IMR-90 (cell line): ENCODE results near the gene FOXO1. TPM values are rescaled to one million over a fixed set of nuclear protein-coding genes. Genes with fewer than 3 reads are reported as not detected.

Experiments
- ATAC-seq: fragments of 200-7000 bp; cut with Tn5 transposase; 2 replicates; pipeline ENCODE4 v1.9.1; 2020; ENCODE audit warnings: low read depth, mild to moderate bottlenecking, moderate library complexity
- BruUV-seq: library from RNA; stranded (reverse); fragments of 400-500 nt; replicated peaks from 2 replicates; lab custom pipeline; 2021; lab: Mats Ljungman, UMichigan
- CTCF ChIA-PET: fragments of 300-600 bp; formaldehyde crosslinking; extraction: SDS; loops from one replicate; lab custom pipeline; 2021; ENCODE audit warnings: antibody characterized with exemption; lab: Yijun Ruan, JAX
- POLR2A ChIA-PET: fragments of 300-600 bp; sonication (Branson Sonifier 250); formaldehyde crosslinking; loops from one replicate; lab custom pipeline; 2022; ENCODE audit warnings: antibody characterized with exemption; ENCODE audit not compliant: unreplicated experiment; lab: Charles Lee
- DNase-seq: peaks from one replicate; pipeline ENCODE4 v3.0.0; 2013
- H2AFZ ChIP-seq: replicated peaks from 2 replicates; pipeline ENCODE3; 2013; ENCODE audit warnings: low read length, mild to moderate bottlenecking; ENCODE audit not compliant: poor library complexity
- H2AK5ac ChIP-seq: 2 replicates; pipeline ENCODE4 v1.6.1; 2013; ENCODE audit warnings: low read depth, low read length, inconsistent platforms
- H2AK9ac ChIP-seq: replicated peaks from 2 replicates; pipeline ENCODE3; 2013; ENCODE audit warnings: mild to moderate bottlenecking, low read depth, low read length, moderate library complexity; ENCODE audit not compliant: poor library complexity
- H2BK120ac ChIP-seq: 2 replicates; pipeline ENCODE4 v1.6.1; 2013; ENCODE audit warnings: low read depth, low read length, inconsistent platforms
- H2BK15ac ChIP-seq: 3 replicates; pipeline ENCODE4 v1.6.1; 2013; ENCODE audit warnings: low read depth, low read length, inconsistent platforms
- H2BK20ac ChIP-seq: 2 replicates; pipeline ENCODE4 v1.6.1; 2013; ENCODE audit warnings: low read depth, mild to moderate bottlenecking, inconsistent platforms, low read length, moderate library complexity
- H2BK5ac ChIP-seq: 2 replicates; pipeline ENCODE4 v1.6.1; 2013; ENCODE audit warnings: mild to moderate bottlenecking, low read depth, low read length, inconsistent platforms; ENCODE audit not compliant: poor library complexity, severe bottlenecking
- H3K14ac ChIP-seq: replicated peaks from 2 replicates; pipeline ENCODE4 v1.6.1; 2013; ENCODE audit warnings: low read depth, low read length, inconsistent platforms
- H3K18ac ChIP-seq: 2 replicates; pipeline ENCODE4 v1.6.1; 2013; ENCODE audit warnings: low read depth, low read length, control low read depth
- H3K23ac ChIP-seq: 2 replicates; pipeline ENCODE4 v1.6.1; 2013; ENCODE audit warnings: low read depth, low read length, inconsistent platforms
- H3K27ac ChIP-seq: 2 replicates; pipeline ENCODE4 v1.5.1; 2013; ENCODE audit warnings: mild to moderate bottlenecking, control low read depth, low read length; ENCODE audit not compliant: insufficient read depth
- H3K27me3 ChIP-seq: 2 replicates; pipeline ENCODE4 v1.6.1; 2013; ENCODE audit warnings: low read length; ENCODE audit not compliant: control insufficient read depth, insufficient read depth
- H3K36me3 ChIP-seq: 2 replicates; pipeline ENCODE4 v1.6.1; 2013; ENCODE audit warnings: low read length, mixed read lengths; ENCODE audit not compliant: control insufficient read depth, insufficient read depth
- H3K4ac ChIP-seq: 2 replicates; pipeline ENCODE4 v1.6.1; 2013; ENCODE audit warnings: low read depth, low read length, inconsistent platforms
- H3K4me1 ChIP-seq: 2 replicates; pipeline ENCODE4 v1.6.1; 2013; ENCODE audit warnings: low read length, mixed read lengths; ENCODE audit not compliant: control insufficient read depth, insufficient read depth
- H3K4me2 ChIP-seq: 2 replicates; pipeline ENCODE4 v1.6.1; 2013; ENCODE audit warnings: low read depth, mild to moderate bottlenecking, control low read depth, low read length, moderate library complexity
- H3K4me3 ChIP-seq: 2 replicates; pipeline ENCODE4 v1.5.1; 2013; ENCODE audit warnings: low read depth, mild to moderate bottlenecking, control low read depth, low read length, moderate library complexity; ENCODE audit not compliant: insufficient read depth
- H3K56ac ChIP-seq: 2 replicates; pipeline ENCODE4 v1.6.1; 2013; ENCODE audit warnings: low read length, inconsistent platforms; ENCODE audit not compliant: insufficient read depth; ENCODE audit errors: extremely low read depth
- H3K79me1 ChIP-seq, 2 experiments: 2 replicates each; pipeline ENCODE4 v1.6.1; 2013; ENCODE audit warnings: low read length in 2 of 2, inconsistent platforms in 1 of 2, low read depth in 1 of 2
- H3K9ac ChIP-seq: 2 replicates; pipeline ENCODE4 v1.6.1; 2013; ENCODE audit warnings: low read depth, low read length, control low read depth
- H3K9me1 ChIP-seq: 2 replicates; pipeline ENCODE4 v1.6.1; 2013; ENCODE audit warnings: low read length, inconsistent platforms; ENCODE audit not compliant: insufficient read depth
- H3K9me3 ChIP-seq: 2 replicates; pipeline ENCODE4 v1.6.1; 2013; ENCODE audit warnings: low read length; ENCODE audit not compliant: control insufficient read depth, insufficient read depth
- H4K20me1 ChIP-seq: 2 replicates; pipeline ENCODE4 v1.6.1; 2013; ENCODE audit warnings: low read length, inconsistent platforms; ENCODE audit not compliant: insufficient read depth
- H4K5ac ChIP-seq: 2 replicates; pipeline ENCODE4 v1.6.1; 2013; ENCODE audit warnings: mild to moderate bottlenecking, low read depth, low read length, control low read depth
- H4K8ac ChIP-seq, 2 experiments: 2 replicates each; pipeline ENCODE4 v1.6.1; 2013; ENCODE audit warnings: low read depth in 2 of 2, low read length in 2 of 2, control low read depth in 1 of 2, inconsistent platforms in 1 of 2
- H4K91ac ChIP-seq: 2 replicates; pipeline ENCODE4 v1.6.1; 2013; ENCODE audit warnings: low read depth, low read length, inconsistent platforms; ENCODE audit not compliant: insufficient read depth
- BHLHE40 ChIP-seq: fragments of 150-350 bp; IDR thresholded peaks from 2 replicates; pipeline ENCODE4 v1.6.1; 2016; ENCODE audit warnings: mild to moderate bottlenecking, low read depth, low read length
- CEBPB ChIP-seq: IDR thresholded peaks from 2 replicates; pipeline ENCODE4 v1.6.1; 2012; ENCODE audit warnings: low read depth, low read length, improper control_type of control experiment
- CHD1 ChIP-seq: IDR thresholded peaks from 2 replicates; pipeline ENCODE4 v1.6.1; 2012; ENCODE audit warnings: low read depth, low read length, improper control_type of control experiment
- ELK1 ChIP-seq: fragments of 150-350 bp; IDR thresholded peaks from 2 replicates; pipeline ENCODE4 v1.6.1; 2016; ENCODE audit warnings: low read depth, mild to moderate bottlenecking, low read length, moderate library complexity, borderline replicate concordance
- FOS ChIP-seq: fragments of 150-350 bp; IDR thresholded peaks from 2 replicates; pipeline ENCODE4 v1.6.1; 2016; ENCODE audit warnings: low read depth, low read length
- MAFK ChIP-seq: IDR thresholded peaks from 2 replicates; pipeline ENCODE4 v1.6.1; 2012; ENCODE audit warnings: low read depth, low read length, improper control_type of control experiment
- MAZ ChIP-seq: IDR thresholded peaks from 2 replicates; pipeline ENCODE4 v1.6.1; 2012; ENCODE audit warnings: low read depth, mild to moderate bottlenecking, low read length, improper control_type of control experiment, moderate library complexity, borderline replicate concordance
- MXI1 ChIP-seq: IDR thresholded peaks from 2 replicates; pipeline ENCODE4 v1.6.1; 2012; ENCODE audit warnings: low read depth, mild to moderate bottlenecking, low read length, moderate library complexity, borderline replicate concordance
- NFE2L2 ChIP-seq: fragments of 150-350 bp; IDR thresholded peaks from 2 replicates; pipeline ENCODE4 v1.6.1; 2016; ENCODE audit warnings: low read depth, mild to moderate bottlenecking, low read length
- POLR2A ChIP-seq: IDR thresholded peaks from 2 replicates; pipeline ENCODE4 v1.6.1; 2012; ENCODE audit warnings: mild to moderate bottlenecking, low read depth, low read length
- RAD21 ChIP-seq: IDR thresholded peaks from 2 replicates; pipeline ENCODE4 v1.6.1; 2012; ENCODE audit warnings: low read length, improper control_type of control experiment
- RCOR1 ChIP-seq: IDR thresholded peaks from 2 replicates; pipeline ENCODE4 v1.6.1; 2012; ENCODE audit warnings: mild to moderate bottlenecking, low read length, improper control_type of control experiment; ENCODE audit not compliant: insufficient replicate concordance
- RFX5 ChIP-seq: IDR thresholded peaks from 2 replicates; pipeline ENCODE4 v1.8.0; 2012; ENCODE audit warnings: low read depth, mild to moderate bottlenecking, low read length, moderate library complexity
- SMC3 ChIP-seq: fragments of 150-350 bp; IDR thresholded peaks from 2 replicates; pipeline ENCODE4 v1.6.1; 2016; ENCODE audit warnings: low read depth, mild to moderate bottlenecking, antibody characterized with exemption, low read length, moderate library complexity
- USF2 ChIP-seq: fragments of 150-350 bp; IDR thresholded peaks from 2 replicates; pipeline ENCODE4 v1.6.1; 2017; ENCODE audit warnings: mild to moderate bottlenecking, antibody characterized with exemption, low read length, low read depth
- WGBS, 2 experiments: methylation state at CpG; one replicate each; pipeline versions ENCODE4 v1.1.5 to v1.1.7; 2013; ENCODE audit warnings: missing lambda C conversion rate in 2 of 2; ENCODE audit not compliant: insufficient read length in 1 of 2; ENCODE audit errors: extremely low coverage in 2 of 2; 5-methylcytosine and 5-hydroxymethylcytosine counted together
- dilution Hi-C: fragments of 300-500 bp; cut with HindIII; formaldehyde crosslinking; loops from one replicate; pipeline ENCODE4 v1.14.3; 2018; ENCODE audit warnings: low sequenced_read_pairs; ENCODE audit not compliant: unreplicated experiment
- in situ Hi-C: fragments of 300-500 bp; cut with MboI; formaldehyde crosslinking; loops from 3 replicates; pipeline ENCODE4 v1.14.3; 2019; ENCODE audit warnings: low sequenced_read_pairs, inconsistent platforms, mixed read lengths
- intact Hi-C: fragments of 100-400 bp; cut with micrococcal nuclease; formaldehyde crosslinking; loops from 2 replicates; pipeline ENCODE4 v1.10.0; 2022
- polyA plus RNA-seq, 3 experiments: library from polyadenylated mRNA; depleted of rRNA; stranded (reverse); fragments of >200 nt; gene quantifications; 2 replicates each; pipeline ENCODE4 v1.2.3, GENCODE V29; 2012; ENCODE audit warnings: low replicate concordance in 1 of 3
- total RNA-seq: library from RNA; depleted of rRNA; stranded (reverse); fragments of >200 nt; gene quantifications from 2 replicates; pipeline ENCODE4 v1.2.3, GENCODE V29; 2012
- TF ChIP-seq, protein P1 (sequence below): conservative IDR thresholded peaks from 2 replicates; pipeline ENCODE4 v1.5.1; 2012; ENCODE audit warnings: mild to moderate bottlenecking, low read depth, low read length, improper control_type of control experiment

FOXO1 gene
- total and polyA plus RNA-seq, 2 of the 4 experiments (the other 2 are of a cell fraction): 0.12 to 0.18 TPM

DNA sequence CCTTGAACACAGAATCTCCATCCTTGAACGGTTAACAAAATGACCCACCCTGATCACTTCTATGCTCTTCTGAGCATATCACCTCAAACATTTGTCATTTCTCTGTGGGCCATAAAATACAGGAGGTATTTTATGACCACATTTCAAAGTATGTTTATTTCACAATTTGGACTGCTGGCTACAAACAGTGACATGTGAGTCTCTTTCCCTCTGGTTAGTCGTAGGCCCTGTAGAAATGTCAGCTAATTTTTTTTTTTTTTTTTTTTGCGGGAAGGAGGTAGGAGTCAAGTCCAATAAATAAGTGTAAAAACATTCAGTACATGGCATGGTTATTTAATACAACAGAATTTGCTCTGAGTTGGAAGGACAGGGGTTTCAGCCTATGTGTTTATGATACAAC is 70.7 kb downstream of the FOXO1 start:
- H2AFZ ChIP-seq: no peak overlapping the region
- H4K8ac ChIP-seq: no peak overlapping the region
- no peak overlapping the region for H2BK20ac ChIP-seq
- H3K27me3 ChIP-seq: no peaks in the 10 kb centered on the region; the same call in 1 of the 2 replicates
- ATAC-seq (no peak), DNase-seq (no peak)
- POLR2A ChIA-PET: no interaction called here
- in situ Hi-C loops: no loop called here
- no peak overlapping the region for H2BK5ac ChIP-seq
- H3K4me1 ChIP-seq: no peaks in the 10 kb centered on the region
- no peak overlapping the region for H3K4me2 ChIP-seq
- H3K4ac ChIP-seq: no peak overlapping the region
- H3K9me1 ChIP-seq: no peaks in the 10 kb centered on the region
- no peaks in the 10 kb centered on the region for H3K36me3 ChIP-seq
- no peak overlapping the region for H2BK15ac ChIP-seq
- no peak overlapping the region for H3K18ac ChIP-seq
- no peaks in the 10 kb centered on the region for H3K79me1 ChIP-seq
- no peaks in the 10 kb centered on the region for H4K20me1 ChIP-seq
- no peak overlapping the region for H3K27ac ChIP-seq
- no CpG with 5 or more reads among the region's 3 CpGs for WGBS, 2 experiments
- H3K14ac ChIP-seq: no peak overlapping the region
- no peak overlapping the region for H3K9ac ChIP-seq
- H2AK5ac ChIP-seq: no peak overlapping the region
- no peaks in the 10 kb centered on the region for H3K9me3 ChIP-seq
- no TSS peak for BruUV-seq
- no peak overlapping the region for H4K91ac ChIP-seq
- no peak overlapping the region for H3K56ac ChIP-seq
- H4K5ac ChIP-seq: no peak overlapping the region
- no peak overlapping the region for H3K23ac ChIP-seq
- dilution Hi-C loops: no loop called here
- CTCF ChIA-PET: interaction anchor here (0.5 kb wide), 1 partner anchor 227 kb away, joined by 4 read pairs; no protein-coding TSS in a partner anchor
- intact Hi-C loops: no loop called here
- H2AK9ac ChIP-seq: no peak overlapping the region
- H3K4me3 ChIP-seq: no peak overlapping the region
- no peak for TF ChIP-seq CEBPB
- no peak for TF ChIP-seq RCOR1
- no peak for TF ChIP-seq MAFK
- TF ChIP-seq POLR2A: no peak
- TF ChIP-seq MAZ: no peak
- TF ChIP-seq MXI1: no peak
- no peak for TF ChIP-seq NFE2L2
- TF ChIP-seq SMC3: no peak
- TF ChIP-seq ELK1: no peak
- TF ChIP-seq RFX5: no peak
- TF ChIP-seq CHD1: no peak
- TF ChIP-seq FOS: no peak
- TF ChIP-seq BHLHE40: no peak
- no peak for TF ChIP-seq USF2
- no peak for TF ChIP-seq RAD21
- TF ChIP-seq, protein P1, sequence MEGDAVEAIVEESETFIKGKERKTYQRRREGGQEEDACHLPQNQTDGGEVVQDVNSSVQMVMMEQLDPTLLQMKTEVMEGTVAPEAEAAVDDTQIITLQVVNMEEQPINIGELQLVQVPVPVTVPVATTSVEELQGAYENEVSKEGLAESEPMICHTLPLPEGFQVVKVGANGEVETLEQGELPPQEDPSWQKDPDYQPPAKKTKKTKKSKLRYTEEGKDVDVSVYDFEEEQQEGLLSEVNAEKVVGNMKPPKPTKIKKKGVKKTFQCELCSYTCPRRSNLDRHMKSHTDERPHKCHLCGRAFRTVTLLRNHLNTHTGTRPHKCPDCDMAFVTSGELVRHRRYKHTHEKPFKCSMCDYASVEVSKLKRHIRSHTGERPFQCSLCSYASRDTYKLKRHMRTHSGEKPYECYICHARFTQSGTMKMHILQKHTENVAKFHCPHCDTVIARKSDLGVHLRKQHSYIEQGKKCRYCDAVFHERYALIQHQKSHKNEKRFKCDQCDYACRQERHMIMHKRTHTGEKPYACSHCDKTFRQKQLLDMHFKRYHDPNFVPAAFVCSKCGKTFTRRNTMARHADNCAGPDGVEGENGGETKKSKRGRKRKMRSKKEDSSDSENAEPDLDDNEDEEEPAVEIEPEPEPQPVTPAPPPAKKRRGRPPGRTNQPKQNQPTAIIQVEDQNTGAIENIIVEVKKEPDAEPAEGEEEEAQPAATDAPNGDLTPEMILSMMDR: no peak
- no peak overlapping the region for H2BK120ac ChIP-seq
